H9 (cell line): ENCODE results near the gene RASA3. TPM values are rescaled to one million over a fixed set of nuclear protein-coding genes. Genes with fewer than 3 reads are reported as not detected.

Experiments used
- DNase-seq: peaks from one replicate; pipeline ENCODE4 v3.0.0-alpha.2; 2017
- H2AFZ ChIP-seq: one replicate; pipeline ENCODE4 v1.6.1; 2013; ENCODE audit warnings: mild to moderate bottlenecking, low read length, control low read depth, moderate library complexity
- H2AK5ac ChIP-seq: 2 replicates; pipeline ENCODE4 v1.6.1; 2013; ENCODE audit warnings: low read length, control low read depth, mixed read lengths; ENCODE audit not compliant: insufficient read length
- H2BK120ac ChIP-seq: one replicate; pipeline ENCODE4 v1.6.1; 2013; ENCODE audit warnings: low read depth, mild to moderate bottlenecking, low read length, control low read depth, inconsistent platforms; ENCODE audit not compliant: poor library complexity, severe bottlenecking
- H2BK12ac ChIP-seq: 2 replicates; pipeline ENCODE4 v1.6.1; 2013; ENCODE audit warnings: low read length, control low read depth, mixed read lengths, low read depth; ENCODE audit not compliant: insufficient read length
- H2BK15ac ChIP-seq: 2 replicates; pipeline ENCODE4 v1.6.1; 2013; ENCODE audit warnings: low read depth, low read length, control low read depth
- H2BK20ac ChIP-seq: one replicate; pipeline ENCODE4 v1.6.1; 2013; ENCODE audit warnings: low read depth, mild to moderate bottlenecking, low read length, control low read depth, inconsistent platforms; ENCODE audit not compliant: poor library complexity, severe bottlenecking
- H2BK5ac ChIP-seq: 2 replicates; pipeline ENCODE4 v1.6.1; 2013; ENCODE audit warnings: low read length, control low read depth, mixed read lengths; ENCODE audit not compliant: insufficient read length
- H3K14ac ChIP-seq: 2 replicates; pipeline ENCODE4 v1.6.1; 2013; ENCODE audit warnings: low read length, control low read depth; ENCODE audit not compliant: insufficient read depth
- H3K18ac ChIP-seq: 2 replicates; pipeline ENCODE4 v1.6.1; 2013; ENCODE audit warnings: low read depth, mild to moderate bottlenecking, mixed read lengths, low read length, control low read depth; ENCODE audit not compliant: insufficient read length
- H3K23ac ChIP-seq: 2 replicates; pipeline ENCODE4 v1.6.1; 2013; ENCODE audit warnings: low read length, control low read depth, mixed read lengths, low read depth; ENCODE audit not compliant: insufficient read length
- H3K23me2 ChIP-seq: 2 replicates; pipeline ENCODE4 v1.6.1; 2013; ENCODE audit warnings: low read depth, mild to moderate bottlenecking, mixed read lengths, low read length, control low read depth; ENCODE audit not compliant: insufficient read length, poor library complexity, severe bottlenecking
- H3K27ac ChIP-seq: 2 replicates; pipeline ENCODE4 v1.5.1; 2013; ENCODE audit warnings: low read length, control low read depth, mixed read lengths, low read depth; ENCODE audit not compliant: insufficient read length
- H3K27me3 ChIP-seq: 2 replicates; pipeline ENCODE4 v1.6.1; 2013; ENCODE audit warnings: low read length, control low read depth, inconsistent platforms; ENCODE audit not compliant: insufficient read depth
- H3K4ac ChIP-seq: 2 replicates; pipeline ENCODE4 v1.6.1; 2013; ENCODE audit warnings: low read depth, mild to moderate bottlenecking, control low read depth, inconsistent platforms, low read length, moderate library complexity
- H3K4me1 ChIP-seq: 2 replicates; pipeline ENCODE4 v1.6.1; 2013; ENCODE audit warnings: low read length, control low read depth, inconsistent platforms; ENCODE audit not compliant: insufficient read depth
- H3K4me2 ChIP-seq: 2 replicates; pipeline ENCODE4 v1.6.1; 2013; ENCODE audit warnings: low read length, control low read depth, mixed read lengths; ENCODE audit not compliant: insufficient read length, insufficient read depth
- H3K56ac ChIP-seq: 2 replicates; pipeline ENCODE4 v1.6.1; 2013; ENCODE audit warnings: low read depth, mild to moderate bottlenecking, mixed read lengths, low read length, control low read depth; ENCODE audit not compliant: insufficient read length
- H3K79me1 ChIP-seq: 2 replicates; pipeline ENCODE4 v1.6.1; 2013; ENCODE audit warnings: low read depth, mild to moderate bottlenecking, moderate library complexity, low read length, control low read depth, inconsistent platforms; ENCODE audit not compliant: insufficient read depth, poor library complexity, severe bottlenecking
- H3K79me2 ChIP-seq: 2 replicates; pipeline ENCODE4 v1.6.1; 2013; ENCODE audit warnings: low read length, control low read depth, inconsistent platforms; ENCODE audit not compliant: insufficient read depth
- H3K9ac ChIP-seq: 2 replicates; pipeline ENCODE4 v1.6.1; 2013; ENCODE audit warnings: low read length, control low read depth, mixed read lengths; ENCODE audit not compliant: insufficient read length; ENCODE audit errors: extremely low read depth
- H3K9me3 ChIP-seq: one replicate; pipeline ENCODE4 v1.6.1; 2013; ENCODE audit warnings: low read depth, low read length, inconsistent platforms; ENCODE audit not compliant: control insufficient read depth
- H3T11ph ChIP-seq: one replicate; pipeline ENCODE4 v1.6.1; 2013; ENCODE audit warnings: mild to moderate bottlenecking, low read length, control low read depth, inconsistent platforms
- H4K20me1 ChIP-seq: one replicate; pipeline ENCODE4 v1.6.1; 2013; ENCODE audit not compliant: control insufficient read depth, insufficient read length, insufficient read depth
- H4K5ac ChIP-seq: 2 replicates; pipeline ENCODE4 v1.6.1; 2013; ENCODE audit warnings: low read depth, mild to moderate bottlenecking, mixed read lengths, low read length, control low read depth; ENCODE audit not compliant: insufficient read length
- H4K8ac ChIP-seq: replicated peaks from 2 replicates; pipeline ENCODE4 v1.6.1; 2013; ENCODE audit warnings: low read length, control low read depth, mixed read lengths, low read depth; ENCODE audit not compliant: insufficient read length
- H4K91ac ChIP-seq: 2 replicates; pipeline ENCODE4 v1.6.1; 2013; ENCODE audit warnings: low read depth, mild to moderate bottlenecking, moderate library complexity, mixed read lengths, low read length, control low read depth; ENCODE audit not compliant: insufficient read length
- H3K27ac Mint-ChIP-seq, 3 experiments: 2 replicates in 2 of 3; 3 replicates in 1 of 3; pipeline ENCODE4 v1.8.0; 2020 to 2021; ENCODE audit warnings: mixed read lengths in 3 of 3, mild to moderate bottlenecking in 1 of 3, moderate library complexity in 1 of 3
- H3K27me3 Mint-ChIP-seq: 2 replicates; pipeline ENCODE4 v1.8.0; 2021; ENCODE audit warnings: low read depth, mild to moderate bottlenecking, moderate library complexity, mixed read lengths
- H3K36me3 Mint-ChIP-seq, 3 experiments: 2 replicates in 2 of 3; 3 replicates in 1 of 3; pipeline ENCODE4 v1.8.0; 2020 to 2021; ENCODE audit warnings: low read depth in 3 of 3, mixed read lengths in 3 of 3; ENCODE audit not compliant: insufficient read depth in 1 of 3
- H3K4me1 Mint-ChIP-seq, 2 experiments: 2 replicates each; pipeline ENCODE4 v1.8.0; 2020; ENCODE audit warnings: mixed read lengths in 2 of 2
- H3K4me3 Mint-ChIP-seq, 2 experiments: 2 replicates in 1 of 2; 3 replicates in 1 of 2; pipeline ENCODE4 v1.8.0; 2020 to 2021; ENCODE audit warnings: mild to moderate bottlenecking in 2 of 2, mixed read lengths in 2 of 2, moderate library complexity in 1 of 2
- H3K9me3 Mint-ChIP-seq, 2 experiments: 2 replicates in 1 of 2; 3 replicates in 1 of 2; pipeline ENCODE4 v1.8.0; 2020; ENCODE audit warnings: mild to moderate bottlenecking in 2 of 2, mixed read lengths in 2 of 2, moderate library complexity in 1 of 2
- WGBS: extraction: QIAGEN DNeasy Blood & Tissue Kit; methylation state at CpG from one replicate; pipeline ENCODE4 v1.1.7; 2013; ENCODE audit warnings: missing lambda C conversion rate, low lambda C conversion rate, mixed read lengths; ENCODE audit not compliant: insufficient read length; ENCODE audit errors: extremely low coverage; 5-methylcytosine and 5-hydroxymethylcytosine counted together
- total RNA-seq: library from RNA; stranded (reverse); gene quantifications from 2 replicates; pipeline ENCODE4 v1.2.1, GENCODE V29; 2021
- TF ChIP-seq, protein P1 (sequence below): fragments of 200-600 bp; sonication (generic); conservative IDR thresholded peaks from 3 replicates; pipeline ENCODE4 v1.8.0; 2021; ENCODE audit warnings: antibody characterized with exemption, mild to moderate bottlenecking

RASA3 gene
- total RNA-seq, 1 experiment from 2014 or later = 12.3 TPM

DNA sequence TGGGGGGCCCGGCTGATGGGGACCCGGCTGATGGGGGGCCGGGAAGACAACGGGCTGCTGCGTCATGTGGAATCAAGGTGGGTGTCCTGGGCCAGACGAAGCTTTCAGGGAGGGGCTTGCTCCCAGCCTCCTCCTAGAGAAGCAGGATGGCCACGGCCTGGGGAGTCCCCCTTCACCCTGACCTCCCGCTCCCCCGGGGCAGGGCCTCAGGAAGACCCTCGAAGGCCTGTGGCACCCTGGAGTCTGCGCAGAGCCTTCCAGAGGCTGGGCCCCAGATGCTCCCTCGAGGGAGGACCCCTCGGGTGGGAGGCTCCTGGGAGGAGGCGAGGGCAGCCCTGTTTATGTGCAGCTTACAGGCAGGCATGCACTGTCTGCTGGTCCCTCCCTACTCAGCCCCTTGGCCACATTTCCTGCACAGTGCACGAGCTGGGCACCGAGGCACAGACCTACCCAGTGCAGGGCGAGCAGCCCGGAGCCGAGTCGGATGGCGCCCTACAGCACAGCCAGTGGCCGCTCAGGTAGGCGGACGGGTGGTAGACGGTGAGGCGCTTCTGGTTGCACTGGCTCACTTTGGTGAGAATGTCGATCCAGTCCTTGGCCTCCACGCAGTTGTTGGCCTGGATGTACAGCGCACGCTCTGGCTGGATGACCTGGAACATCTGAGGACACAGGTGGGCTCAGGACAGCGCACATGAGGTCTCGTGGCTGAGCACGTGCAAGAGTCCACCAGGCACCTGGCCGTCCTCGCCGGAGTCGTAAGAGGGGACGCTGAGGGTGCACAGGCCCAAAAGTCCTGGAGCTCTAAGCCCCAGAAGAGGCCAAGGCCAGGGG lies 136.1 kb downstream of the RASA3 start:
- H3K4me1 Mint-ChIP-seq = no peaks in the 10 kb centered on the region
- no peaks in the 10 kb centered on the region for H3K23me2 ChIP-seq
- no peaks in the 10 kb centered on the region for H3K9me3 ChIP-seq
- H3K27ac Mint-ChIP-seq = no peak overlapping the region; a peak in 1 of 7 replicates
- no peak overlapping the region for H3K4ac ChIP-seq
- H3K9ac ChIP-seq = no peak overlapping the region
- no peaks in the 10 kb centered on the region for H3K27me3 Mint-ChIP-seq
- H4K91ac ChIP-seq = no peak overlapping the region
- H2BK15ac ChIP-seq = no peak overlapping the region
- H2BK5ac ChIP-seq = no peak overlapping the region
- no peak overlapping the region for H3K4me3 Mint-ChIP-seq
- no peak overlapping the region for H3K14ac ChIP-seq
- peaks cover 7 to 19% (median 11%) of the 10 kb centered on the region in 3 experiments for H3K36me3 Mint-ChIP-seq
- H2BK12ac ChIP-seq = no peak overlapping the region
- no peak overlapping the region for H4K5ac ChIP-seq
- no peak overlapping the region for H3K56ac ChIP-seq
- H3K79me1 ChIP-seq = no peaks in the 10 kb centered on the region
- no peak overlapping the region for H4K8ac ChIP-seq
- no peak overlapping the region for H2AK5ac ChIP-seq
- peaks cover 3 to 4% of the 10 kb centered on the region in 2 experiments; a peak in 3 of 5 replicates for H3K9me3 Mint-ChIP-seq
- H2BK20ac ChIP-seq = no peak overlapping the region
- H3K4me2 ChIP-seq = no peak overlapping the region
- H3K4me1 ChIP-seq = no peaks in the 10 kb centered on the region
- no peak overlapping the region for H3K27ac ChIP-seq
- no peaks in the 10 kb centered on the region for H3K79me2 ChIP-seq
- no peaks in the 10 kb centered on the region for H4K20me1 ChIP-seq
- no peaks in the 10 kb centered on the region for H3K27me3 ChIP-seq
- no peak overlapping the region for H3K23ac ChIP-seq
- H3K18ac ChIP-seq = no peak overlapping the region
- no peak for DNase-seq
- TF ChIP-seq, protein P1, sequence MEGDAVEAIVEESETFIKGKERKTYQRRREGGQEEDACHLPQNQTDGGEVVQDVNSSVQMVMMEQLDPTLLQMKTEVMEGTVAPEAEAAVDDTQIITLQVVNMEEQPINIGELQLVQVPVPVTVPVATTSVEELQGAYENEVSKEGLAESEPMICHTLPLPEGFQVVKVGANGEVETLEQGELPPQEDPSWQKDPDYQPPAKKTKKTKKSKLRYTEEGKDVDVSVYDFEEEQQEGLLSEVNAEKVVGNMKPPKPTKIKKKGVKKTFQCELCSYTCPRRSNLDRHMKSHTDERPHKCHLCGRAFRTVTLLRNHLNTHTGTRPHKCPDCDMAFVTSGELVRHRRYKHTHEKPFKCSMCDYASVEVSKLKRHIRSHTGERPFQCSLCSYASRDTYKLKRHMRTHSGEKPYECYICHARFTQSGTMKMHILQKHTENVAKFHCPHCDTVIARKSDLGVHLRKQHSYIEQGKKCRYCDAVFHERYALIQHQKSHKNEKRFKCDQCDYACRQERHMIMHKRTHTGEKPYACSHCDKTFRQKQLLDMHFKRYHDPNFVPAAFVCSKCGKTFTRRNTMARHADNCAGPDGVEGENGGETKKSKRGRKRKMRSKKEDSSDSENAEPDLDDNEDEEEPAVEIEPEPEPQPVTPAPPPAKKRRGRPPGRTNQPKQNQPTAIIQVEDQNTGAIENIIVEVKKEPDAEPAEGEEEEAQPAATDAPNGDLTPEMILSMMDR = no peak
- H3T11ph ChIP-seq = no peak overlapping the region
- WGBS = no CpG with 5 or more reads among the region's 38 CpGs
- no peak overlapping the region for H2AFZ ChIP-seq
- no peak overlapping the region for H2BK120ac ChIP-seq
